ENCODE measurements around the gene FDPS. TPM values are rescaled to one million over a fixed set of nuclear protein-coding genes. Genes with fewer than 3 reads are reported as not detected.

The FDPS gene
- total RNA-seq (2014; rRNA removed; shearing (Covaris generic)): 309 and 339 TPM in 2 replicates

- H3K36me3 ChIP-seq (replicated peaks; ENCODE audit: control insufficient read depth, insufficient read depth, low read length): peaks cover 14% of the 10 kb centered on the region
- H3K4me3 ChIP-seq (ENCODE audit: insufficient read depth, low read depth, low read length): peak within 1 kb of the TSS; percentile 90
- DNase-seq: peak; percentile 96
- H3K27me3 ChIP-seq (ENCODE audit: control insufficient read depth, insufficient read depth, low read length): no peaks in the 10 kb centered on the region
These were observed at the start of gene FDPS for GRCh38 chr1:155308493-155309422. TSS of gene FDPS (plus strand) at chr1:155308866. CDS start at chr1:155309790, 924 bp downstream.

- no peak for DNase-seq
- no peaks in the 10 kb centered on the region for H3K27me3 ChIP-seq (ENCODE audit: control insufficient read depth, insufficient read depth, low read length)
- no peak overlapping the region for H3K4me3 ChIP-seq (ENCODE audit: insufficient read depth, low read depth, low read length)
- peaks cover 17% of the 10 kb centered on the region for H3K36me3 ChIP-seq (replicated peaks; ENCODE audit: control insufficient read depth, insufficient read depth, low read length)
These were observed 48.4 kb upstream of the FDPS start for GRCh38 chr1:155260276-155260675.

GRCh38 chr1:155261493-155261851 is 47.2 kb upstream of the FDPS start:
- Histone ChIP-seq H3K36me3 (replicated peaks; ENCODE audit: control insufficient read depth, insufficient read depth, low read length) (peaks cover 26% of the 10 kb centered on the region), H3K4me3 (ENCODE audit: insufficient read depth, low read depth, low read length) (peak overlapping the region; percentile 91), H3K27me3 (ENCODE audit: control insufficient read depth, insufficient read depth, low read length) (no peaks in the 10 kb centered on the region)
- no peak for DNase-seq

- Histone ChIP-seq H3K36me3 (replicated peaks; ENCODE audit: control insufficient read depth, insufficient read depth, low read length) (peaks cover 30% of the 10 kb centered on the region), H3K4me3 (ENCODE audit: insufficient read depth, low read depth, low read length) (peak within 1 kb of the TSS; percentile 91), H3K27me3 (ENCODE audit: control insufficient read depth, insufficient read depth, low read length) (no peaks in the 10 kb centered on the region)
- DNase-seq: peak; percentile 98
These were observed 46.6 kb upstream of the FDPS start, which contains the start of gene SCAMP3 for GRCh38 chr1:155261852-155262673. TSS of gene SCAMP3 (minus strand) at chr1:155262360. CDS start at chr1:155262151, 209 bp downstream.

- no peak overlapping the region for H3K4me3 ChIP-seq (ENCODE audit: insufficient read depth, low read depth, low read length)
- H3K27me3 ChIP-seq (ENCODE audit: control insufficient read depth, insufficient read depth, low read length): no peaks in the 10 kb centered on the region
- peaks cover 38% of the 10 kb centered on the region for H3K36me3 ChIP-seq (replicated peaks; ENCODE audit: control insufficient read depth, insufficient read depth, low read length)
- DNase-seq: no peak
These were observed 45.6 kb upstream of the FDPS start for GRCh38 chr1:155263067-155263466.

- H3K27me3 ChIP-seq (ENCODE audit: control insufficient read depth, insufficient read depth, low read length): no peaks in the 10 kb centered on the region
- DNase-seq: no peak
- H3K4me3 ChIP-seq (ENCODE audit: insufficient read depth, low read depth, low read length): no peak overlapping the region
- H3K36me3 ChIP-seq (replicated peaks; ENCODE audit: control insufficient read depth, insufficient read depth, low read length): peaks cover 64% of the 10 kb centered on the region
These were observed 42.1 kb upstream of the FDPS start for GRCh38 chr1:155266553-155266952.

- H3K36me3 ChIP-seq (replicated peaks; ENCODE audit: control insufficient read depth, insufficient read depth, low read length): peaks cover 64% of the 10 kb centered on the region
- no peak for DNase-seq
- no peaks in the 10 kb centered on the region for H3K27me3 ChIP-seq (ENCODE audit: control insufficient read depth, insufficient read depth, low read length)
- no peak overlapping the region for H3K4me3 ChIP-seq (ENCODE audit: insufficient read depth, low read depth, low read length)
These were observed 41.3 kb upstream of the FDPS start for GRCh38 chr1:155267373-155267772.

GRCh38 chr1:155268630-155269029 is 40.0 kb upstream of the FDPS start:
- Histone ChIP-seq H3K36me3 (replicated peaks; ENCODE audit: control insufficient read depth, insufficient read depth, low read length) (peaks cover 57% of the 10 kb centered on the region), H3K4me3 (ENCODE audit: insufficient read depth, low read depth, low read length) (no peak overlapping the region), H3K27me3 (ENCODE audit: control insufficient read depth, insufficient read depth, low read length) (no peaks in the 10 kb centered on the region)
- DNase-seq: peak; percentile 41

- Histone ChIP-seq H3K36me3 (replicated peaks; ENCODE audit: control insufficient read depth, insufficient read depth, low read length) (peaks cover 52% of the 10 kb centered on the region), H3K4me3 (ENCODE audit: insufficient read depth, low read depth, low read length) (no peak overlapping the region), H3K27me3 (ENCODE audit: control insufficient read depth, insufficient read depth, low read length) (no peaks in the 10 kb centered on the region)
- no peak for DNase-seq
These were observed 39.3 kb upstream of the FDPS start for GRCh38 chr1:155269381-155269780.

GRCh38 chr1:155272466-155273342 is 36.0 kb upstream of the FDPS start:
- H3K36me3 ChIP-seq (replicated peaks; ENCODE audit: control insufficient read depth, insufficient read depth, low read length): peaks cover 29% of the 10 kb centered on the region
- DNase-seq: peak; percentile 36
- peak overlapping the region; percentile 66 for H3K4me3 ChIP-seq (ENCODE audit: insufficient read depth, low read depth, low read length)
- peaks cover 3% of the 10 kb centered on the region; the same call in 1 of the 2 replicates for H3K27me3 ChIP-seq (ENCODE audit: control insufficient read depth, insufficient read depth, low read length)

GRCh38 chr1:155273343-155274245 is 35.1 kb upstream of the FDPS start, which contains the start of gene CLK2:
TSS of gene CLK2 (minus strand) at chr1:155273504. CDS start at chr1:155270977, 2,527 bp downstream.
- peak; percentile 99 for DNase-seq
- Histone ChIP-seq H3K27me3 (ENCODE audit: control insufficient read depth, insufficient read depth, low read length) (peaks cover 5% of the 10 kb centered on the region; the same call in 1 of the 2 replicates), H3K36me3 (replicated peaks; ENCODE audit: control insufficient read depth, insufficient read depth, low read length) (peaks cover 20% of the 10 kb centered on the region), H3K4me3 (ENCODE audit: insufficient read depth, low read depth, low read length) (peak within 1 kb of the TSS; percentile 66)

- DNase-seq: peak; percentile 100
- Histone ChIP-seq H3K4me3 (ENCODE audit: insufficient read depth, low read depth, low read length) (peak within 1 kb of the TSS; percentile 80), H3K36me3 (replicated peaks; ENCODE audit: control insufficient read depth, insufficient read depth, low read length) (no peaks in the 10 kb centered on the region), H3K27me3 (ENCODE audit: control insufficient read depth, insufficient read depth, low read length) (peaks cover 5% of the 10 kb centered on the region; the same call in 1 of the 2 replicates)
These were observed 31.4 kb upstream of the FDPS start, which contains the start of gene HCN3 for GRCh38 chr1:155277070-155277901. TSS of gene HCN3 (plus strand) at chr1:155277463. CDS start at chr1:155277591, 128 bp downstream.

Measured in H7 (cell line).